Spleen (tissue), 11 donors: ENCODE data around the gene RASSF1. TPM values are rescaled to one million over a fixed set of nuclear protein-coding genes. Genes with fewer than 3 reads are reported as not detected.

Experiments
- DNase-seq: peaks from one replicate; pipeline ENCODE4 v3.0.0-alpha.2; 2020
- H3K27ac ChIP-seq, 8 donors: fragments of 200-600 bp; sonication (generic) in 7 of 8; 1 replicate in 4 of 8; 2 replicates in 4 of 8; pipeline versions ENCODE4 v1.5.0 to v1.8.0; 2016 to 2021; ENCODE audit warnings: inconsistent platforms in 4 of 8, mild to moderate bottlenecking in 4 of 8, moderate library complexity in 1 of 8
- H3K27me3 ChIP-seq, 7 donors: fragments of 200-600 bp; sonication (generic) in 6 of 7; replicated peaks in 1 of 7; 1 replicate in 4 of 7; 2 replicates in 3 of 7; pipeline versions ENCODE4 v1.5.0 to v1.8.0; 2016 to 2021; ENCODE audit warnings: inconsistent platforms in 3 of 7, mild to moderate bottlenecking in 1 of 7
- H3K36me3 ChIP-seq, 6 donors: fragments of 200-600 bp; sonication (generic) in 5 of 6; 1 replicate in 4 of 6; 2 replicates in 2 of 6; pipeline versions ENCODE4 v1.5.0 to v1.8.0; 2016 to 2021; ENCODE audit warnings: inconsistent platforms in 2 of 6
- H3K4me1 ChIP-seq, 6 donors: fragments of 200-600 bp; sonication (generic) in 5 of 6; 1 replicate in 3 of 6; 2 replicates in 3 of 6; pipeline versions ENCODE4 v1.5.0 to v1.8.0; 2016 to 2021; ENCODE audit warnings: inconsistent platforms in 3 of 6
- H3K4me3 ChIP-seq, 8 donors: fragments of 200-600 bp; sonication (generic) in 7 of 8; 1 replicate in 4 of 8; 2 replicates in 4 of 8; pipeline versions ENCODE4 v1.5.0 to v1.8.0; 2016 to 2021; ENCODE audit warnings: inconsistent platforms in 4 of 8, mild to moderate bottlenecking in 4 of 8, moderate library complexity in 2 of 8
- H3K9me3 ChIP-seq, 8 donors: fragments of 200-600 bp; sonication (generic) in 7 of 8; 1 replicate in 4 of 8; 2 replicates in 4 of 8; pipeline versions ENCODE4 v1.5.0 to v1.8.0; 2016 to 2021; ENCODE audit warnings: inconsistent platforms in 4 of 8
- CTCF ChIP-seq, 11 experiments: fragments of 200-600 bp in 7 of 11; fragments of 450-650 bp in 4 of 11; sonication (generic) in 4 of 11; IDR thresholded peaks in 8 of 11; conservative IDR thresholded peaks in 3 of 11; 1 replicate in 7 of 11; 2 replicates in 4 of 11; pipeline versions ENCODE4 v1.4.0 to v1.8.0; 2016 to 2021; ENCODE audit warnings: antibody characterized with exemption in 11 of 11, inconsistent platforms in 4 of 11, mild to moderate bottlenecking in 1 of 11
- POLR2A ChIP-seq, 3 donors: fragments of 450-650 bp; IDR thresholded peaks; one replicate each; pipeline ENCODE4 v1.5.1; 2017; ENCODE audit warnings: antibody characterized with exemption in 3 of 3, mild to moderate bottlenecking in 1 of 3
- POLR2AphosphoS5 ChIP-seq, 3 donors: sonication (generic); formaldehyde crosslinking; IDR thresholded peaks; one replicate each; pipeline ENCODE4 v1.5.1; 2017; ENCODE audit warnings: antibody characterized with exemption in 3 of 3
- WGBS, 5 donors: extraction: QIAGEN DNeasy Blood & Tissue Kit in 3 of 5; methylation state at CpG; one replicate each; pipeline versions ENCODE4 v1.1.5 to v1.1.7; 2013 to 2018; 5-methylcytosine and 5-hydroxymethylcytosine counted together
- intact Hi-C: fragments of 100-400 bp; cut with DNase I; formaldehyde crosslinking; loops from one replicate; pipeline ENCODE4 v1.15.0; 2023; ENCODE audit warnings: low total_unique reads
- polyA plus RNA-seq, 3 donors: library from polyadenylated mRNA; stranded (reverse); fragments of 200-250 nt; gene quantifications; one replicate each; pipeline ENCODE4 v1.2.1, GENCODE V29; 2013
- total RNA-seq, 7 donors: library from RNA; depleted of rRNA in 3 of 7; stranded (reverse); fragments of >200 nt in 3 of 7; fragmentation: NEBNext Ultra II Directional in 4 of 7; extraction: Animal tissue kit (Norgen Biotek cat#: 25700) in 4 of 7; gene quantifications; one replicate each; pipeline versions ENCODE4 v1.1.0 to v1.2.1, GENCODE V29; 2016 to 2021
- donor health status: healthy with polysubstance abuse.
- donor health status: DM: no; HTN: no; CAD: no; lungs with moderate emphysema.
- donor health status: DM: no; HTN: no; CAD: no.
- donor health status: Bipolar disorder and iron deficiency.
- donor health status: healthy.
- donor health status: DM: no; HTN: no; CAD: no.
- donor health status: DM: yes; HTN: yes; CAD: no.

The RASSF1 gene
- total and polyA plus RNA-seq, 10 donors: 48.3 to 113 (median 64.7) TPM

GRCh38 chr3:50327943-50328691 is 12.5 kb downstream of the RASSF1 start, which contains the start of gene TUSC2:
TSS of gene TUSC2 (minus strand) at chr3:50328223. CDS start at chr3:50328099, 124 bp downstream.
- Histone ChIP-seq H3K4me1 (peaks cover 34 to 98% (median 65%) of the 10 kb centered on the region in 6 donors), H3K27me3 (no peaks in the 10 kb centered on the region), H3K27ac (peak within 1 kb of the TSS; percentile 74 to 93 (median 86)), H3K36me3 (peaks cover 0 to 68% (median 50%) of the 10 kb centered on the region in 6 donors), H3K4me3 (peak within 1 kb of the TSS; percentile 74 to 100 (median 97)), H3K9me3 (no peaks in the 10 kb centered on the region)
- intact Hi-C loops: loop anchor here (10.0 kb wide), 1 partner anchor 93 kb away; the partner anchor contains the start of gene GNAI2
- 3 to 8% (median 3%) methylated on average over 12 to 55 of the region's 55 CpGs for WGBS, 5 donors
- DNase-seq: peak; percentile 98
- TF ChIP-seq POLR2AphosphoS5 (IDR thresholded peaks at IDR 0.05): peak; percentile 94 to 98 (median 96)
- TF ChIP-seq CTCF (IDR thresholded peaks at IDR 0.05 in 8 of 11, conservative IDR thresholded peaks at IDR 0.05 in 3 of 11): peak in 4 of 11 experiments; percentile 15 to 22 (median 20)
- TF ChIP-seq POLR2A (IDR thresholded peaks at IDR 0.05): no peak

GRCh38 chr3:50327129-50327528 is 13.5 kb downstream of the RASSF1 start:
- intact Hi-C loops: loop anchor here (10.0 kb wide), 1 partner anchor 92 kb away; the partner anchor contains the start of gene GNAI2
- Histone ChIP-seq H3K4me1 (peaks cover 36 to 98% (median 67%) of the 10 kb centered on the region in 6 donors), H3K27ac (peak overlapping the region in 4 of 8 donors; percentile 85 to 93 (median 90)), H3K27me3 (no peaks in the 10 kb centered on the region), H3K4me3 (peak overlapping the region; percentile 74 to 100 (median 97)), H3K36me3 (peaks cover 0 to 58% (median 43%) of the 10 kb centered on the region in 6 donors), H3K9me3 (no peaks in the 10 kb centered on the region)
- TF ChIP-seq POLR2AphosphoS5 (IDR thresholded peaks at IDR 0.05) (no peak), POLR2A (IDR thresholded peaks at IDR 0.05) (no peak), CTCF (IDR thresholded peaks at IDR 0.05 in 8 of 11, conservative IDR thresholded peaks at IDR 0.05 in 3 of 11) (no peak)
- WGBS, 5 donors: 50 to 88% (median 74%) methylated on average over 2 to 4 of the region's 4 CpGs
- DNase-seq: peak; percentile 66

- Histone ChIP-seq H3K36me3 (peaks cover 0 to 48% (median 34%) of the 10 kb centered on the region in 6 donors), H3K4me3 (no peak overlapping the region), H3K27ac (peak overlapping the region in 5 of 8 donors; percentile 34 to 96 (median 95)), H3K4me1 (peaks cover 37 to 95% (median 72%) of the 10 kb centered on the region in 6 donors), H3K27me3 (no peaks in the 10 kb centered on the region), H3K9me3 (no peaks in the 10 kb centered on the region)
- intact Hi-C loops: loop anchor here (10.0 kb wide), 1 partner anchor 91 kb away; the partner anchor contains the start of gene GNAI2
- DNase-seq: peak; percentile 71
- 90 to 96% (median 95%) methylated on average over 8 of the region's 8 CpGs for WGBS, 5 donors
- no peak for TF ChIP-seq CTCF (IDR thresholded peaks at IDR 0.05 in 8 of 11, conservative IDR thresholded peaks at IDR 0.05 in 3 of 11)
- TF ChIP-seq POLR2AphosphoS5 (IDR thresholded peaks at IDR 0.05): no peak
- TF ChIP-seq POLR2A (IDR thresholded peaks at IDR 0.05): no peak
Measured at GRCh38 chr3:50326182-50326541, 14.5 kb downstream of the RASSF1 start.
